Measurements from ENCODE around the gene CACNA1B.

GRCh38 chr9:137873858-137874362 lies 3.7 kb upstream of the CACNA1B start:
- TF ChIP-seq REST (IDR thresholded peaks at IDR 0.05) (no peak), KDM1A (IDR thresholded peaks at IDR 0.05; ENCODE audit: low read depth) (no peak), CTCF (IDR thresholded peaks at IDR 0.05) (no peak), POLR2A (IDR thresholded peaks at IDR 0.05; ENCODE audit: low read length) (no peak), HOXA7 (CRISPR knock-in tag; IDR thresholded peaks at IDR 0.05) (no peak), MAX (IDR thresholded peaks at IDR 0.05) (no peak), USF2 (IDR thresholded peaks at IDR 0.05) (no peak), JUN (IDR thresholded peaks at IDR 0.05) (no peak), RCOR1 (IDR thresholded peaks at IDR 0.05; ENCODE audit: low read depth, low read length) (no peak), CBX8 (IDR thresholded peaks at IDR 0.05) (no peak), EP300 (IDR thresholded peaks at IDR 0.05) (no peak)
